Stimulated activated CD4-positive, alpha-beta T cell treated with anti-CD3 and anti-CD28 coated beads, Interleukin-2, amount 100 ng/mL, for 48 hours (primary cell): Measurements from ENCODE around the gene THAP5.

Source experiments
- DNase-seq, 2 donors: peaks; one replicate each; pipeline ENCODE4 v3.0.0-alpha.2; 2020

The THAP5 gene

GRCh38 chr7:108528183-108528712 lies 41.3 kb downstream of the THAP5 start:
- DNase-seq = no peak

DNA sequence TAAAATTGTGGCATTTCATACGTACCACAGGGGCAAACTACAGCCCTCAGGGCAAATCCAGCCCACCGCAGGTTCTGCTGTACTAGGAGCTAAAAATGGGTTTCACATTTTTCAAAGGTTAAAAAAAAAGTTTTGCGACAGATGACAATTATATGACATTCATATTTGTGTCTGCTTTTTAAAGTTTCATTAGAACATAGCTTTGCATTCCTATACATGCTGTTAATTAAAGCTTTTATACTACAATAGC lies 42.8 kb downstream of the THAP5 start:
- DNase-seq = no peak

DNA sequence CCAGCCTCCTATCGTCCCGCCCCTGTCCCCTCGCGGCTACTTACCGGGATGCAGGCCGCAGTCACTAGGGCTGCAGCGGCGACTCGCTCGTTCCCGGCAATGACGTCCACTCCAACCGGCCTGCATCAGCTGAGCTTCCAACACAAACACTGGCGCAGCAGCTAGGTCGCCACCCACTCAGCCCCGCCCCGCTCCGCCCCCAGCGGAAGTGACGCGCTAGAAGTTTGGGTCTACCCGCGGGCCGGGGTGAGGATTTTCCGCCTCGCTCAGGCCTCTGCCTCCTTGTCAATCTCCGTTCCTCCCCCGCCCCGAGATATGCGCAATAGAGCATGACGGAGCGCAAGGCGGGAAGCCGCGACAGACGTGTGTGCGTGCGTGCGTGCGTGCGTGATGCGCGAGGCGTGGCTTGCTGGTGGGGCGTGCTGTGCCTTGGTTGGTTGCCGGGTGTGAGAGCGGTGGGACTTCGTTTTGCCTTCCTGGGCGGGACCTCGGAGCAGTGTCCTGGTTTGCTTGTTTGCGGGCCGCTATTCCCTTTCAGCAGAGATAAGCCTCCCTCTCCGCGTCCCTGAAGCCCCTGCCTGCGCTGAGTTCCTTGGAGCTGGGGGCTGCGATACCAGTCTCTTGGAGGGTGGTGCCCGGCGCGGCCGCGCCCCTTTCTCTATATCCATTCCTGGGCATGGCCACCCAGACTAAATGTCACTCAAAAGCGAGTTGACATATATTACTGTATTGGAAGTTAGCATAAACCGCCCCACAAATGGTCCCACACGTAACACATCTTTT lies 43.3 kb downstream of the THAP5 start, which contains the start of gene PNPLA8:
PNPLA8 (minus strand) TSS at position 151 of the 783 bp plus-strand sequence. CDS start 10,644 bp downstream, outside the sequence.
- peak; percentile 99 to 100 for DNase-seq

DNA sequence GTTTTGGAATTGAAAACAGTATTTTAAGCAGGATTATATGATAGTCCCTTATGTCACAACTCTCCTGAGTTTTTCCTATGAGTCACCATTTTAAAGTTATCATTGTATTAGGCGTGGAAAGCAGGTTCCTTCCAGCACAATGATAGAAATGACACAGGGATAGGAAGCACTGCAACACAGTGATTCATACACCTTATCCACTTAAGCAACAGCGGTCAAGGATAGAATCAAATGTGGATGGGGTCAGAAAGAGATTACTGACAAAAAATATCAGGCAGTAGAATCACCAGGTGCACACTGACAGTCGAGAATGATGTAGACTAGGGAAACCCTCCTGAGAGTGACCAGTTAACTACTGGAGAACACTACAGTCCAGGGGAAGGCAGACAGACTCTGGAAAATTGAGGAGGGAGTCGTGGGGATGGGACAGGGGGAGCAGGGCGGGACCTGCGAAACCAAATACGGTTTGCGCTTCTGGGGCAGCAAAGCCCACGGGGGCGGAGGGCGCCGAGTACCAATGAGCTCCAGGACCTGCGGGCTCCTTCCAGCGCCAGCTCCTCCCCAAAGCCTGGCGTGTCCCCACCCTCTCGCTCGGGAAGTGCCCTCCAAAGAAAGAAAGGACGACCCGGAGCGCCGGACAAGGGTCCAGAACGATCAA lies 44.0 kb downstream of the THAP5 start:
- DNase-seq = peak in 1 of 2 donors; percentile 54

DNA sequence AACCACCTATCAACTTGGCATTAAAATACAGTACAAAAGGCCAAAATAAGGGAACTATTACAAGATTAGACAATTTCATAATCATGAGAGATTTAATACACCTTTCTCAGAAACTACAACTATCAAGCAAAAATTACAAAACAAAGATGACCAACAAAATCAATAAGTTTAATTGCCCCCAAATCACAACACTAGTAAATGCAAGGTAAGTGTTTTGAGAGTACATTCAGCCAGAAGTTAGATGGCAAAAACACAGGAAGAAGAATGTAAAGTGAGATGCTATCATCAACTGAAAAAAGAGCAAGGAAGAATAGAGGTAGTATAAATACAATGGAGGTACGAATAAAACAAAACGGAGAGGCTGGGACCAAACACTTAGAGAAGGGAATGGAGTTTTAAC lies 46.7 kb downstream of the THAP5 start:
- no peak for DNase-seq

GRCh38 chr7:108517951-108518350 lies 51.6 kb downstream of the THAP5 start:
- DNase-seq = no peak

GRCh38 chr7:108515630-108516029 lies 53.9 kb downstream of the THAP5 start:
- no peak for DNase-seq

- no peak for DNase-seq
Measured at GRCh38 chr7:108515013-108515412, 54.5 kb downstream of the THAP5 start.
